Heart left ventricle (tissue), 16 donors: ENCODE measurements around the gene CWC27. TPM values are rescaled to one million over a fixed set of nuclear protein-coding genes. Genes with fewer than 3 reads are reported as not detected.

ENCODE experiments used
- ATAC-seq, 4 donors: fragments of 200-7000 bp; cut with Tn5 transposase; one replicate each; pipeline ENCODE4 v1.9.1; 2020 to 2022; ENCODE audit warnings: moderate library complexity in 4 of 4, mild to moderate bottlenecking in 3 of 4, moderate number of reproducible peaks in 1 of 4
- DNase-seq, 5 donors: peaks; one replicate each; pipeline ENCODE4 v3.0.0-alpha.2; 2020
- H3K27ac ChIP-seq, 12 donors: fragments of 200-600 bp; sonication (generic) in 4 of 12; one replicate each; pipeline versions ENCODE4 v1.5.0 to v1.8.0; 2016 to 2022; ENCODE audit warnings: mild to moderate bottlenecking in 2 of 12
- H3K27me3 ChIP-seq, 9 donors: fragments of 200-600 bp; sonication (generic) in 2 of 9; one replicate each; pipeline versions ENCODE4 v1.5.1 to v1.8.0; 2016 to 2022; ENCODE audit warnings: mild to moderate bottlenecking in 3 of 9
- H3K36me3 ChIP-seq, 9 donors: fragments of 200-600 bp; sonication (generic) in 2 of 9; one replicate each; pipeline versions ENCODE4 v1.5.0 to v1.8.0; 2018 to 2022; ENCODE audit warnings: mild to moderate bottlenecking in 2 of 9
- H3K4me1 ChIP-seq, 12 donors: fragments of 200-600 bp; sonication (generic) in 4 of 12; one replicate each; pipeline versions ENCODE4 v1.5.0 to v1.8.0; 2016 to 2022; ENCODE audit warnings: mild to moderate bottlenecking in 3 of 12
- H3K4me3 ChIP-seq, 12 donors: fragments of 200-600 bp; sonication (generic) in 4 of 12; one replicate each; pipeline versions ENCODE4 v1.5.0 to v1.8.0; 2017 to 2022; ENCODE audit warnings: mild to moderate bottlenecking in 9 of 12, moderate library complexity in 4 of 12
- H3K9me3 ChIP-seq, 12 donors: fragments of 200-600 bp; sonication (generic) in 4 of 12; one replicate each; pipeline versions ENCODE4 v1.5.0 to v1.8.0; 2016 to 2022; ENCODE audit warnings: mild to moderate bottlenecking in 1 of 12
- CTCF ChIP-seq, 12 donors: fragments of 200-600 bp; sonication (generic) in 4 of 12; IDR thresholded peaks; one replicate each; pipeline versions ENCODE4 v1.5.0 to v1.8.0; 2018 to 2022; ENCODE audit warnings: antibody characterized with exemption in 12 of 12, mild to moderate bottlenecking in 5 of 12
- POLR2A ChIP-seq, 2 donors: fragments of 450-650 bp; IDR thresholded peaks; one replicate each; pipeline ENCODE4 v1.6.1; 2017; ENCODE audit warnings: antibody characterized with exemption in 2 of 2, mild to moderate bottlenecking in 2 of 2, moderate library complexity in 2 of 2
- WGBS, 4 donors: extraction: QIAGEN DNeasy Blood & Tissue Kit in 2 of 4; methylation state at CpG; one replicate each; pipeline versions ENCODE4 v1.1.5 to v1.1.7; 2013 to 2018; 5-methylcytosine and 5-hydroxymethylcytosine counted together
- intact Hi-C, 10 donors: fragments of 100-400 bp; cut with DNase I; formaldehyde crosslinking; loops; one replicate each; pipeline versions ENCODE4 v1.11.1 to v1.14.2; 2022
- polyA plus RNA-seq, 2 donors: library from polyadenylated mRNA; stranded (reverse); fragments of 200-250 nt; gene quantifications; one replicate each; pipeline ENCODE4 v1.2.3, GENCODE V29; 2013
- total RNA-seq, 9 donors: library from RNA; depleted of rRNA in 2 of 9; stranded (reverse); fragments of >200 nt in 2 of 9; fragmentation: NEBNext Ultra II Directional in 3 of 9; extraction: Animal tissue kit (Norgen Biotek cat#: 25700) in 3 of 9; gene quantifications; one replicate each; pipeline versions ENCODE4 v1.1.0 to v1.2.4, GENCODE V29; 2016 to 2023
- donor health status: ischemic (EF 13 %, LVEDD 7.1; RV severe dilation, severe dysfunction).
- donor health status: healthy with polysubstance abuse.
- donor health status: DM: no; HTN: yes; CAD: no.
- donor health status: DM: no; HTN: no; CAD: no.
- donor health status: ischemic (EF 25% LVEDD 6.9; RV normal size, moderate dysfunction).
- donor health status: ischemic (EF 25% LVEDD 5.7; RV mildly dilated, moderate dysfunction).
- donor health status: healthy.
- donor health status: DM: yes; HTN: yes; CAD: no.
- donor health status: ischemic (EF 35%, LVEDD 5.7; RV mildly dilated, moderate dysfunction).
- donor health status: nonischemic (EF 11% LVEDD 7.7; RV severe dilation, severe dysfunction).
- donor health status: DM: yes; HTN: yes; CAD: no.
- donor health status: PGD.
- donor health status: ischemic (EF 29% LVEDD 5.4; RV normal size, mild dysfunction).
- donor health status: nonischemic (EF 23%, LVEDD 6.1; RV moderate dilation, normal function).

The CWC27 gene
- total and polyA plus RNA-seq, 11 donors = 10.7 to 33.3 (median 23.5) TPM

GRCh38 chr5:65018763-65019162, 250.0 kb downstream of the CWC27 start:
- WGBS, 4 donors = 74 to 76% (median 75%) methylated on average over 2 of the region's 2 CpGs
- peaks cover 0 to 43% (median 8%) of the 10 kb centered on the region in 12 donors for H3K4me1 ChIP-seq
- no peaks in the 10 kb centered on the region for H3K27me3 ChIP-seq
- H3K27ac ChIP-seq = peak overlapping the region in 3 of 12 donors; percentile 0 to 37 (median 32)
- TF ChIP-seq POLR2A (IDR thresholded peaks at IDR 0.05) (no peak), CTCF (IDR thresholded peaks at IDR 0.05) (no peak)
- H3K36me3 ChIP-seq = no peaks in the 10 kb centered on the region
- H3K4me3 ChIP-seq = no peak overlapping the region
- ATAC-seq (peak; percentile 54 to 68 (median 58)), DNase-seq (peak; percentile 43 to 78 (median 73))
- no peaks in the 10 kb centered on the region for H3K9me3 ChIP-seq
- intact Hi-C loops = no loop called here

GRCh38 chr5:65020492-65020891, 251.8 kb downstream of the CWC27 start:
- H3K27ac ChIP-seq = peak overlapping the region in 2 of 12 donors; percentile 24 to 54
- H3K4me3 ChIP-seq = no peak overlapping the region
- no peak for ATAC-seq
- peaks cover 0 to 43% (median 8%) of the 10 kb centered on the region in 12 donors for H3K4me1 ChIP-seq
- H3K36me3 ChIP-seq = no peaks in the 10 kb centered on the region
- no peaks in the 10 kb centered on the region for H3K27me3 ChIP-seq
- no peaks in the 10 kb centered on the region for H3K9me3 ChIP-seq
- intact Hi-C loops = loop anchor here in 1 of 10 donors (10.0 kb wide), 1 partner anchor 464 kb away; the partner anchor contains the start of gene ADAMTS6
- TF ChIP-seq POLR2A (IDR thresholded peaks at IDR 0.05) = no peak
- TF ChIP-seq CTCF (IDR thresholded peaks at IDR 0.05) = no peak
- DNase-seq = no peak

GRCh38 chr5:65021527-65022226, 252.9 kb downstream of the CWC27 start:
- ATAC-seq = peak; percentile 91 to 98 (median 92)
- TF ChIP-seq CTCF (IDR thresholded peaks at IDR 0.05) (no peak), POLR2A (IDR thresholded peaks at IDR 0.05) (no peak)
- WGBS, 4 donors = 42 to 61% (median 48%) methylated on average over 1 of the region's 1 CpG
- Histone ChIP-seq H3K27me3 (no peaks in the 10 kb centered on the region), H3K27ac (peak overlapping the region in 4 of 12 donors; percentile 20 to 56 (median 49)), H3K36me3 (no peaks in the 10 kb centered on the region), H3K4me1 (peaks cover 0 to 40% (median 8%) of the 10 kb centered on the region in 12 donors), H3K4me3 (no peak overlapping the region), H3K9me3 (no peaks in the 10 kb centered on the region)
- intact Hi-C loops = loop anchor here in 1 of 10 donors (10.0 kb wide), 1 partner anchor 463 kb away; the partner anchor contains the start of gene ADAMTS6
- DNase-seq = no peak

GRCh38 chr5:65022932-65023331, 254.2 kb downstream of the CWC27 start:
- intact Hi-C loops = loop anchor here in 1 of 10 donors (10.0 kb wide), 1 partner anchor 462 kb away; the partner anchor contains the start of gene ADAMTS6
- ATAC-seq = no peak
- no peaks in the 10 kb centered on the region for H3K27me3 ChIP-seq
- H3K27ac ChIP-seq = no peak overlapping the region
- H3K9me3 ChIP-seq = no peaks in the 10 kb centered on the region
- peaks cover 0 to 38% (median 8%) of the 10 kb centered on the region in 12 donors for H3K4me1 ChIP-seq
- DNase-seq = no peak
- no peaks in the 10 kb centered on the region for H3K36me3 ChIP-seq
- no peak overlapping the region for H3K4me3 ChIP-seq
- TF ChIP-seq CTCF (IDR thresholded peaks at IDR 0.05) (no peak), POLR2A (IDR thresholded peaks at IDR 0.05) (no peak)
